RKO (cell line): ENCODE data around the gene CCNB3.
A peak's percentile ranks its signal among the peaks of the same experiment; 100 is the strongest.
"Not testable (repeated sequence)": the region's sequence is repeated elsewhere in the genome, so short reads cannot be mapped to it uniquely, and the experiment has no call there.

Experiments used
- DNase-seq: peaks from one replicate; pipeline ENCODE4 v3.0.0-alpha.2; 2016; ENCODE audit warnings: low spot score

Gene CCNB3, protein sequence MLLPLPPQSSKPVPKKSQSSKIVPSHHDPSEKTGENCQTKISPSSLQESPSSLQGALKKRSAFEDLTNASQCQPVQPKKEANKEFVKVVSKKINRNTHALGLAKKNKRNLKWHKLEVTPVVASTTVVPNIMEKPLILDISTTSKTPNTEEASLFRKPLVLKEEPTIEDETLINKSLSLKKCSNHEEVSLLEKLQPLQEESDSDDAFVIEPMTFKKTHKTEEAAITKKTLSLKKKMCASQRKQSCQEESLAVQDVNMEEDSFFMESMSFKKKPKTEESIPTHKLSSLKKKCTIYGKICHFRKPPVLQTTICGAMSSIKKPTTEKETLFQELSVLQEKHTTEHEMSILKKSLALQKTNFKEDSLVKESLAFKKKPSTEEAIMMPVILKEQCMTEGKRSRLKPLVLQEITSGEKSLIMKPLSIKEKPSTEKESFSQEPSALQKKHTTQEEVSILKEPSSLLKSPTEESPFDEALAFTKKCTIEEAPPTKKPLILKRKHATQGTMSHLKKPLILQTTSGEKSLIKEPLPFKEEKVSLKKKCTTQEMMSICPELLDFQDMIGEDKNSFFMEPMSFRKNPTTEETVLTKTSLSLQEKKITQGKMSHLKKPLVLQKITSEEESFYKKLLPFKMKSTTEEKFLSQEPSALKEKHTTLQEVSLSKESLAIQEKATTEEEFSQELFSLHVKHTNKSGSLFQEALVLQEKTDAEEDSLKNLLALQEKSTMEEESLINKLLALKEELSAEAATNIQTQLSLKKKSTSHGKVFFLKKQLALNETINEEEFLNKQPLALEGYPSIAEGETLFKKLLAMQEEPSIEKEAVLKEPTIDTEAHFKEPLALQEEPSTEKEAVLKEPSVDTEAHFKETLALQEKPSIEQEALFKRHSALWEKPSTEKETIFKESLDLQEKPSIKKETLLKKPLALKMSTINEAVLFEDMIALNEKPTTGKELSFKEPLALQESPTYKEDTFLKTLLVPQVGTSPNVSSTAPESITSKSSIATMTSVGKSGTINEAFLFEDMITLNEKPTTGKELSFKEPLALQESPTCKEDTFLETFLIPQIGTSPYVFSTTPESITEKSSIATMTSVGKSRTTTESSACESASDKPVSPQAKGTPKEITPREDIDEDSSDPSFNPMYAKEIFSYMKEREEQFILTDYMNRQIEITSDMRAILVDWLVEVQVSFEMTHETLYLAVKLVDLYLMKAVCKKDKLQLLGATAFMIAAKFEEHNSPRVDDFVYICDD (N-terminal part only)

DNA sequence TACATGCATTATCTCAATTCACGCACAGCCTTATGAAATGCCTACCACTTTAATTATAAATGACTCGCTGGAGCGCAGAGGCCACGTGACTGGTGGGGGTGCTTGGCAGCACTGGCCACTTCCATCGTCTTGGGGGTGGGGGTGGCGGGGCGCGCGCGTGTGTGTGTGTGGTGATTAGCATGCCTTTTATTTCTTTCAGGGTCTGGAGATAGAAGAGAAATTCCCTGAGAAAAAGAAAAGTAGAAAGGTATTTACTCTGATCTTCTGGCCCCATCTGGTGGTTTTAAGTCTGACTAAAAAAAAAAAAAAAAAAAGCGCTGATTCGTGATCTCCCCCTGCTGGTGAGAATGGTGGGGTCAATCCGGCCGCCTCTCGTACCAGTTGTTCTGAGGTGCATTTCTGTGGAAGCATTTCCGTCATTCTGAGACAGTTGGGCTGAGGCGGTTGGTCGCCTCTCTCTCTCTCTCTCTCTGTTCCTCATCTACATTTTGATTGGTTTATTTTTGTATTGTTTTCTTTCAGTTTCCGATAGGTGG lies at the start of gene CCNB3:
Gene CCNB3 (plus strand): TSS at position 402 of the 536 bp plus-strand sequence. CDS start 80,399 bp downstream, outside the sequence.
- peak; percentile 88 for DNase-seq

DNA sequence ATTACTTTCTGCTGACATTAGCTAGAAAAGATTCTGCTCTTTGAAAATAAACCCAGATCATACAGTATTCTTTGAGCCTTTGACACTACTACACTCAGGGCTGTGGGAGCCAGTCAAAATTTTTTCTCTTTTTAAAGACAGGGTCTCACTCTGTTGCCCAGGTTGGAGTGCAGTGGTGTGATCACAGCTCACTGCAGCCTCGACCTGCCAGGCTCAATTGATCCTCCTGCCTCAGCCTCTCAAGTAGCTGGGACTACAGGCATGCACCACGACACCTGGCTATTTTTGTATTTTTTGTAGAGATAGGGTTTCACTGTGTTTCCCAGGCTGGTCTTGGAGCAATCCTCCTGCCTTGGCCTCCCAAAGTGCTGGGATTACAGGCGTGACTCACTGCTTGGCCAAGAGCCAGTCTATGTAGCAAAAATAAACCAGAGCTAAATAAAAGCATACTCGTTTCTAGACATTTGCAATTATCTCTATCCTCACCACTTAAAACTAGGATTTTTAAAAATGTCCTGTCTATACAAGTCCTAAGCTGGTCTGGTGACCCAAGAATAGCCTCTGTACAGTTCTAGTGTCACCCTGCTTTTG lies 46.9 kb upstream of the CCNB3 start:
- DNase-seq = peak; percentile 13

- DNase-seq = no peak
Measured at GRCh38 chrX:50158593-50158992, 46.0 kb upstream of the CCNB3 start.

DNA sequence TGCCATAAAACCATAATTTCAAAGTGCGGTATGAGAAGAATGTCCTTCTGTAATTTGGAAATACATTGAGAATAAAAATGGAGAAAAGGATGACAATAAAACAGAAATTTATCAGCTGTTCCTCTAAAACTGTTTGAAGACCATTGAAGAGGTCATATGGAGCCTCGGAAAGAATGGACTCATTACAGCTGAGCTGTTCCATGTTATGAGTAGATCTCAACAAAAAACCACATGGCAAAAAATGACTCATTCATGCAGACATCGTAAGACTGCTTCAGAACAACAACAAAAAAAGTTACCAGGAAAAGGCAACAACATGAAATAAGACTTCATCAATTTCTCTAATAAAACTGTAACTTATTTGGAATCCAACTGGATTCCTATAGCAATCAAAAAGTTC lies 43.4 kb upstream of the CCNB3 start:
- DNase-seq = peak; percentile 43

- no peak for DNase-seq
Measured at GRCh38 chrX:50165727-50166126, 38.8 kb upstream of the CCNB3 start.

GRCh38 chrX:50167366-50167765 lies 37.2 kb upstream of the CCNB3 start:
- no peak for DNase-seq

DNA sequence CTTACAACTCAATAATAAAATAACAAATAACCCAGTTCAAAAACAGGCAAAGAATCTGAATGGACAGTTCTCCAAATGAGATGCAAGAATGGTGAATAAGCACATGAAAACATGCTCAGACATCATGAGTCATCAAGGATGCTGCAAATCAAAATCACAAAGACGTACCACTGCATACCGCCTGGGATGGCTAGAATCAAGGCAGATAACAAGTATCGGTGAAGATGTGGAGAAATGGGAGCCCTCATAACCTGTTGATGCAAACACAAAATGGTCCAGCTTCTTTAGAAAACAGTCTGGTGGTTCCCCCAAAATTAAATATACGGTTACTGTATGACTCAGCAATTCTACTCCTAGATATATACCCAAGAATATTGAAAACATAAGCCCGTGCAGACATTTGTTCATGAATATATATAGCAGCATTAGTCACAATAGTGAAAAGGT lies 36.3 kb upstream of the CCNB3 start:
- DNase-seq = peak; percentile 24

DNA sequence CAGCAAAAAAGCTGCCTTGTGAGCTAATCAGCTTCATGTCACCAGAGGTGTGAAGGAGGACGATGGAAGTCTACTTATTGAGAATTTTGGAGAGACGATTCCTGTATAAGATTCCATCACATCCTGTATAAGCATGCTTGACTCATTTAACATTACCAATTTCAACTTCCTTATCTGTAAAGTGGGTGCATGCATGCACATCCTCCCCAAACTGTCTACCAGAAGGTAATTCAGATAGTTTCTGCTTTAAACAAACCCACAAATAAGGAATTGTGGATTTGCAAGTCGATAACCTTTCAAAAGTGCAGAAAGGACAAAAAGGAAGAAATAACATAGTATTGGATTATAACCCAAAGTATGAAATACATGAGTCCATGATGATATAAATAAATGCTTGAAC lies 34.8 kb upstream of the CCNB3 start:
- no peak for DNase-seq

GRCh38 chrX:50180073-50180940 lies 24.3 kb upstream of the CCNB3 start:
- DNase-seq = no peak

GRCh38 chrX:50183891-50184290 lies 20.7 kb upstream of the CCNB3 start:
- DNase-seq = no peak

DNA sequence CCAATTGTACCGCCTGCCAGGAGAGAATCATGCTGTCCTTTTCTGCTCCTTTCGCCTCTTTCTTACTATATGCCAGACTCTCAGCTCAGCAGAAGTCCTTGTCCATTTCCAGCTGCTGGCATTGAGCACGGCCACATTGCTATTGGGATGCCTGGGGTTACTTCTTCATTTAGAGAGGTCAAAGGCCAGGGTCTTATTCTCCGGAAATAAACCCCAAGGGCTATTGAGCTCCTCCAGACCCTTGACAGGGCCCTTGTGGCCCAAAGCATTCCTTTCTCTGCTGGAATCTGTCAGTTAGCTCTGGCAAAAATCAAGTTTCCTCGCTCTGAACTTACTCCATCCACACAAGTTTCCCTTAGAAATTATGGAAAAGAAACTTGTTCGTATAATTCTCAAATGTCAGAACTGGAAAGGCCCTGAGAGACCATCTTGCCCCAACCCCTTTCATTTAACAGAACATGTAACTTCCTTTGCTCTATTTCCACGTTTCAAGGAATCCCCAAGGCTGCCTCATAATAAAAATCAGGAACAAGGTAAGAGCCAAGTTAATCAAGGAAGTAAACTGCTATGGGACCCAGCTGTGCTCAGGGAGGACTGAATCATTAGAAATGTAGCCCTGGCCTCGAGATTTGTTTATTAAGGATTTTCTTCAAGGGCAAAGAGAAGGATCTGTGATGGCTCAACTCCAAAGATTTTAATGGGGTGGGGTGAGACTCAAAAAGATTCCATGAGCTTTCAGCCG lies 15.5 kb upstream of the CCNB3 start:
- no peak for DNase-seq

GRCh38 chrX:50198348-50198747 lies 6.2 kb upstream of the CCNB3 start:
- DNase-seq = no peak

- DNase-seq = no peak
Measured at GRCh38 chrX:50200907-50201306, 3.7 kb upstream of the CCNB3 start, which contains the start of gene AKAP4. TSS of gene AKAP4 (minus strand) at chrX:50201007. CDS start at chrX:50200889, 118 bp downstream.

GRCh38 chrX:50202539-50202938 lies 2.0 kb upstream of the CCNB3 start:
- peak; percentile 43 for DNase-seq

DNA sequence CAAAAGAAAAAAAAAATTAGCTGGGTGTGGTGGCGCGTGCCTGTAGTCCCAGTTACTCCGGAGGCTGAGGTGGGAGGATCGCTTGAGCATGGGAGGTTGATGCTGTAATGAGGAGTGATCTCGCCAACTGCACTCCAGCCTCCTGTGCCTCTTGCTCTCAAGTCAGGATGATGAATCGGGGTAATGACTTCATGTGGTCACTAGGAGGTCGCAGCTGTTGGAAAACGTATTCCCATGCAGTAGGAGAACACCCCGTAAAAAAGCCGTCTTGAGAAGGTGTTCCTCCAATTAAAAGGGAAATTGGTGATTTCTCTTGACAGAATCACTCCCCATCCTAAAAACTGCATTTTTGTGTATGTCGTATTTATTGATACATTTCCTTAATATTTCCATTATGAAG lies 2.2 kb downstream of the CCNB3 start:
- DNase-seq = peak; percentile 16

GRCh38 chrX:50211510-50211909 lies 6.9 kb downstream of the CCNB3 start:
- peak; percentile 76 for DNase-seq

DNA sequence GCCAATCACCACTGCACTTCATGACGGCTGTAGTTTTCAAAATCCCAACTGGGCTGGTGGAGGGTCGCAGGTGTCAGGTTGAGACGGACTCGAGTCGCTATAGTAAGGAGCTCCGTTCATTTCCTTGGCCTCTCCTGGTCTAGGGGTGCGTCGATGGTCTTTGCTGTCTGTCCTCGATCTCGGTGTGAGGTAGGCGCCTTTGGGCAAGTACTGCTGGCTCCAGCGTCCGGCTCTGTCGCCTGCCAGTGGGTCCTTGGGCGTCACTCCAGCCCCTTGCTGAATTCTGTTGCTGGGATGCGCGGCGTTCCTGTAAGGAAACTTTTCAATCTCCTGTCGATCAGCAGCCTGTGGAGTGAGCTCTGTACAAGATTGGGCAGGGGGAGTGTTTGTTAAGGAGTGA lies 76.7 kb downstream of the CCNB3 start:
- no peak for DNase-seq

GRCh38 chrX:50327235-50327634 lies 122.7 kb downstream of the CCNB3 start:
- DNase-seq = no peak

DNA sequence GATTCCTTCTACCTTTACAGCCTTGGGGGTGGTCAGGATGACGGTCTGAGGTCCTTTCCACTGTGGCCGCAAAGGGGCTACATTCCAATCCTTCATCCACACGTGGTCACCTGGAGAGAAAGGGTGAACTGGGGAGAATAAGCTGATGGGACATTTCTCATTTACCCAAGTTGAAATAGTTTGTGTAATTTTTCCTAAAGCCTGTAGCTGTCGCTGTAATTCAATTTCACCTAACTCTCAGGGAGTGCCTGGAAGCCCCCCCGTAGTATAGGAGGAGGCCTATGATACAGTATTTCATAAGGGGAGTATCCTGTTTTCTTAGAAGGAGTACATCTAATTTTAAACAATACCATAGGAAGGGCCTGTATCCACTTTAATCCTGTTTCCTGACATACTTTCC lies 128.1 kb downstream of the CCNB3 start:
- DNase-seq = not testable (repeated sequence)

GRCh38 chrX:50333308-50333707 lies 128.7 kb downstream of the CCNB3 start:
- no peak for DNase-seq
